GM18907 (cell line): ENCODE data around the gene KLF1.
"Not testable (repeated sequence)": the region's sequence is repeated elsewhere in the genome, so short reads cannot be mapped to it uniquely, and the experiment has no call there.

Experiments used
- ATAC-seq: cut with Tn5 transposase; IDR thresholded peaks from one replicate; pipeline ENCODE4 v1.9.1; 2021; ENCODE audit warnings: mild to moderate bottlenecking, moderate library complexity; ENCODE audit not compliant: unreplicated experiment

Gene KLF1

DNA sequence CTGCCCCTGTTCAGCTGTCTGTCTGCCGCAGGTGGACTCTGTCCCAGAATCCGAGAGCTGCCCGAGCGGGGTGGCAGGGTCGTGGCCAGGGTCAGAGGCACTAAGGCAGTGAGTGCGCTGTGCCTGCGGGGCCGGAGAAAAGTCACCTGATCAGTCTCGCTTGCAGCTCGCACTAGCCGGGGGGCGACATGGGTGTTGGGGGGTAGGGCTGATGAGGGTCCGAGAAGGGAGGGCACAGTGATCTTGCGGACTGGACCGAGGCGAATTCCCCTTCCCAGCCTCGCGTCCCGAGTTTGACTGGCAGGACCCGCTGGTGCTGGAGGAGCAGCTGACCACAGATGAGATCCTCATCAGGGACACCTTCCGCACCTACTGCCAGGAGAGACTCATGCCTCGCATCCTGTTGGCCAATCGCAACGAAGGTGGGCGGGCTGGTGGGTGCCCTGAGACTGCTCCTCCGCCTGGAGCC lies 4.6 kb upstream of the KLF1 start:
- ATAC-seq: no peak

DNA sequence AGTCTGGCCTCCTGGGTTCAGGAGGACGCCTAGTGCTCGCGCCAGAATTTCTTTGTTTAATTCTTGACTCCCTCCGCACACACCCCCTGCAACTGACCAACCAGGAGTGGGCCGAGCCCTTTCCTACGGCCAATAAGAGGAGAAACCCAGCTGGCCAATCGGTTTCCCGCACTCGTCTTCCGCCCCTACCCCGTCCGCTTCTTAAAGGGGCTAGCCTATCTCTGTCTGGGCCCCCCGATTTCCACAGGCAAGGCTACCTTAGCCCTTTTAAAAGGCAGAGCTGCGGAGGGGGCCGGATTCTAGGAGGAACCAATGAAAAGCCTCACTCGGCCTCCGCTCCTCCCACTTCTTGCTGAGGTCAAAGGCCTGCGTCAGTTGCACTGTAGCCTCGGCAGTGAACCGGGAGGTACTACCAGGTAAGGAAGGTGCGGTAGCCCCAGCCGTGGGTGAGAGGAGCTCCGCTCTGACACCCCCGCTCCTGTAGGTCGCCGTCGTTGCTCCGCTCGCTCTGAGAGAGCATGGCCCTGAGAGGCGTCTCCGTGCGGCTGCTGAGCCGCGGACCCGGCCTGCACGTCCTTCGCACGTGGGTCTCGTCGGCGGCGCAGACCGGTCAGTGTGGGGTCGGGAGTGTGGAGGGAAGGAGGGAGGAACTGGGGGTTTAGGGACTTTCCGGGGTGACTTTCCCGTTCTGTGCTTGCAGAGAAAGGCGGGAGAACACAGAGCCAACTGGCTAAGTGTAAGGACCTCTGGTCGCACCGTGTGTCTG lies 4.0 kb upstream of the KLF1 start, which contains the start of gene GCDH:
Gene GCDH (plus strand): TSS at position 374 of the 766 bp plus-strand sequence. CDS start 145 bp downstream, at position 519.
- peak; percentile 89 for ATAC-seq

- not testable (repeated sequence) for ATAC-seq
Measured at GRCh38 chr19:12890299-12890786, 3.3 kb upstream of the KLF1 start.

- ATAC-seq: no peak
Measured at GRCh38 chr19:12888006-12888603, 1.1 kb upstream of the KLF1 start.

DNA sequence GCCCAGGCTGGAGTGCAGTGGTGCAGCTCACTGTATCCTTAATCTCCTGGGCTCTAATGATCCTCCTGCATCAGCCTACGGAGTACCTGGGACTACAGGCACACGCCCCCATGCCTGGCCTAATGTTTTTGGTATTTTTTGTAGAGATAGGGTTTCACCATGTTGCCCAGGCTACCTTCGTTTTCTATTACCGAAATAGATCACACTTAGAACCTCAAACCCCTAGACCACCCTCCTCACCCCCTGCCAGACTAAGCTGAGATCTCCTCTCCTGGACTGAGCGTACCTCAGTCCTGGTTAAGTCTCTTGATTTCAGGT lies 391 bp downstream of the KLF1 start:
- ATAC-seq: no peak

GRCh38 chr19:12885749-12886650 lies 1.0 kb downstream of the KLF1 start:
- ATAC-seq: no peak

DNA sequence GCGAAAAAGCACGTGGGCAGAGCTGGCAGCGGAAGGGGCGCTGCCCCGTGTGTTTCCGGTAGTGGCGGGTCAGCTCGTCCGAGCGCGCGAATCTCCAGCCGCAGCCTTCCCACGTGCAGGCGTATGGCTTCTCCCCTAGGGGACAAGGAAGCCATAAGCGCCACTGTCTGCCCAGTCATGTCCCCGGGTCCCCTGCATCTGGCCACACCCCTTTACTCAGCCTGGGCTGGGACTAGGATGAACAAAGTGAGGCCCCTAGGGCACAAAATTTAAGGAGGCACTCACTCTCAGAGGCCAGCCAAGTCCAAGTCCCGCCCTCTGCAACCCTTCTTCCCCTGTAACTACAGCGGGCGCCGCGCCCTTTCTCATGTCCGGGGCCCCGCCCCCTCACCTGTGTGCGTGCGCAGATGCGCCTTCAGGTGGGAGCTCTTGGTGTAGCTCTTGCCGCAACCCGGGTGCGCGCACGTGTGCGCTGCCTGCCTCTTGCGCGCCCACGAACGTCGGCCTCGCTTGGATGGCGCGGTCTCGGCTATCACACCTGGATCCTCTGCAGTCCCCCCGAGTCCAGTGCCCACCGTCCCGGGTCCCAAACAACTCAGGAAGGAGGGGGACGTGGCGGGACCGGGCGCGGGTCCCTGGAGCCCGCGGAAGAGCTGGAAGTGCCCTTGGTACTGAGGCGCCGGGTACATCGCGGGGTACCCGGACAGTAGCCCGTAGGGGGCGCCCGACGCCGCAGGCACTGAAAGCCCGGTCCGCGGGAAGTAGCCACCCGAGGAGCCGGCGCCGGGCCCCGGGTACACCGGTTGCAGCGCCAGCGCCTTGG lies 1.9 kb downstream of the KLF1 start:
- no peak for ATAC-seq

- no peak for ATAC-seq
Measured at GRCh38 chr19:12884627-12884925, 2.4 kb downstream of the KLF1 start.

DNA sequence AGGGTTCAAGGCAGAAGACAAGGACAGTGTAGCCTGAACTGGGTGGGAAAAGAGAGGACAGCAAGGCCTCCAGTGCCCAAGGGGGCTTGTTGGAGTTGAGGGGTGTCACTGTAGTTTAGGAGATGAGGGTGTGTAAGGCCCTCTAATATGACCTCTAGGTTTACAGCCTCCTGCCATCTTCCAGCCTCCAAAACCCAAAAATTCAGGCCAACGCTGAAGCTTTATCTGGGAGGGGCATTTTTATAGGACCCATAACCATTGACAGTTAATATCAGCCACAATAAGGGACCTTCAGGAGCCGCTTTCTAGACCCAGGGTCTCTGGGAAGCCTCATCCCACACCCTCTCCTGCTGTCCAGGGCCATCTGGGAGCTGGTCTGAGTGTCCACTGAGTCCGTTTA lies 2.8 kb downstream of the KLF1 start:
- ATAC-seq: no peak

DNA sequence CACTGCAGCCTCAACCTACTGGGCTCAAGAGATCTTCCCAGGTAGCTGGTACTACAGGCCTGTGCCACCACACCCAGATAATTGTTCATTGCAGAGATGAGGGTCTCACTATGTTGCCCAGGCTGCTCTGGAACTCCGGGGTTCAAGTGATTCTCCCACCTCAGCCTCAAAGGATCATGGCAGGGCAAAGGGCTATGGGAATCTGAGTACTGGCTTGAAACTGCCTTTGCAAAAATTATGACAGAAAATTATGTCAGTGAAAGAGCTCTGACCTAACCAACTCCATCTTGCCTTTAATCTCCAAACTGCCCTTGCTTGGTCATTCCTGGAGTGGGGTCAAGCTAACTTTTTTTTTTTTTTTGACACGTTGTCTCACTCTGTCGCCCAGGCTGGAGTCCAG lies 4.4 kb downstream of the KLF1 start:
- no peak for ATAC-seq

- peak; percentile 84 for ATAC-seq
Measured at GRCh38 chr19:12881172-12881808, 5.7 kb downstream of the KLF1 start, which contains the start of gene DNASE2. Gene DNASE2, minus strand, starts transcription at chr19:12881449. Its CDS starts 74 bp downstream, at chr19:12881375.

DNA sequence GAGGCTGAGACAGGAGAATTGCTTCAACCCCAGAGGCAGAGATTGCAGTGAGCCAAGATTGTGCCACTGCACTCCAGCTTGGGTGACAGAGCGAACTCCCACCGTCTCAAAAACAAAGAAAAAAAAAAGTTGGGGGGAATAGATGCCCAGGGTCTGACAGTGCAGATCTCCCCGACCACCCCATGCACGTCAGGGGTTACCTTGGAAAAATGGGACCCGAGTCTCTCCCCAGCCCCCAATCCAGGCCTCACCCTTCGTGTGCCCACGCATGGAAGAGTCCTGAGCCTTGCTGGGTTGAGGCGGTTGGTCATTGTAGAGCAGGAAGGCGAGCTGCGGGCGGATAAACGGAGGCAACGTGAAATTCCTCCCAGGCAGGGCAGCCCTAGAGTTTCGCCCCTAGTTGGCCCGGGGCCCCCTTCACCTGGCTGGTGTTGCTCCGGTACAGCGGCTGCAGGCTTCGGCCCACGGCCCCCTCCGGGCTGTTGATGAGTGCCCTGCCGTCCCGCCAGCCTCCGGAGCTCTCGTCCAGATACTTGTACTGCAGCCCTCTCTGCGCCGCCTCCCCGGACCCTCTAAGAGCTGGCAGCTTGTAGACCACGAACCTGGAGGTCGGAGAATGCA lies 6.3 kb downstream of the KLF1 start:
- peak; percentile 17 for ATAC-seq

GRCh38 chr19:12875086-12875485 lies 11.9 kb downstream of the KLF1 start:
- no peak for ATAC-seq

GRCh38 chr19:12873891-12874745 lies 12.9 kb downstream of the KLF1 start:
- no peak for ATAC-seq

DNA sequence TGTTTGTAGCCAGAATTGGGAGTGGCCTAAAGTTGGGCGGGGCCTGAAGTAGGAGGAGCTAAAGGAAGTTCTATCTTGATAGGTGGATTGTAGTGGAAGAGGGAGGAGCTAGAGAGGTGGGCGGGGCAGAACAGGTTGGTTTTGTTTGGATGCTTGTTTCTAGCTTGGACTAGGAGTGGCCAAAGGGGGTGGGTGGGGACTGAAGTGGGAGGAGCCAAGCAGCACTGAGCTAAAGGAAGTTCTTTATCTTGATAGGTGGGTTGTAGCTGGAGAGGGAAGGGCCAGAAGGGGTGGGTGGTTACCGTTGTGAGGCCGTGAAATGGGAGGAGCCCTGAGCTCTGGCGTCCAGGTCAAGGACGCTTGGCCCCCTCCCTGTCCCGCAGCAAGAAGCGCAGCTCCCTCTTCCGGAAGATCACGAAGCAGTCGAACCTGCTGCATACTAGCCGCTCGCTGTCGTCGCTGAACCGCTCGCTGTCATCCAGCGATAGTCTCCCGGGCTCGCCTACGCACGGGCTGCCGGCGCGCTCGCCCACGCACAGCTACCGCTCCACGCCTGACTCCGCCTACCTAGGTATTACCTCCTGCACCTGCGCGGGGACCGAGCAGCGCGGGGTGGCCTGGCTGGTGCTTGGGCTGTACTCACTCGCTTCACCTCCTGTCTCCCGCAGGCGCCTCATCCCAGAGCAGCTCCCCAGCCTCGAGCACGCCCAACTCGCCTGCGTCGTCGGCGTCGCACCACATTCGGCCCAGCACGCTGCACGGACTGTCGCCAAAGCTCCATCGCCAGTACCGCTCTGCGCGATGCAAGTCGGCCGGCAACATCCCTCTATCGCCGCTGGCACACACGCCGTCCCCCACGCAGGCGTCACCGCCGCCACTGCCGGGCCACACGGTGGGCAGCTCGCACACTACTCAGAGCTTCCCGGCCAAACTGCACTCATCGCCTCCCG lies 13.8 kb downstream of the KLF1 start:
- no peak for ATAC-seq

GRCh38 chr19:12872255-12872654 lies 14.7 kb downstream of the KLF1 start:
- no peak for ATAC-seq

GRCh38 chr19:12871681-12872080 lies 15.3 kb downstream of the KLF1 start:
- no peak for ATAC-seq
